LNCAP (cell line): ENCODE measurements around the gene KCNQ5.

Experiments used
- TF ChIP-seq, protein P1 (sequence below): fragments of 450-650 bp; IDR thresholded peaks from 2 replicates; pipeline ENCODE4 v1.5.1; 2017; ENCODE audit warnings: mild to moderate bottlenecking

KCNQ5 gene

DNA sequence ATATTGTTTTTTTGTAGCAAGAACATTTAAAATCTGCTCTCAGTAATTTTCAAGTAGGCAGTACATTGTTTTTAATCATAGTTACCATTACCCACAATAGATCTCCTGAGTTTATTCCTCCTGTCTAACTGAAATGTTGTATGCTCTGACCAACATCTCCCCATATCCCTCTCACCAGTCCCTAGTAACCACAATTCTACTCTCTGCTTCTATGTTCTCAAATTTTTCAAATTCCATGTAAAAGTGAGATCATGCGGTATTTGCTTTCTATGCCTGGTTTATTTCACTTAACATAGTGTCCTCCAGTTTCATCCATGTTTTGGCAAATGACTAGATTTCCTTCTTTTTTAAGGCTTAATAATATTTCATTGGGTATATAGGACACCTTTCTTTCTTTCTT lies 300.5 kb downstream of the KCNQ5 start:
- TF ChIP-seq, protein P1, sequence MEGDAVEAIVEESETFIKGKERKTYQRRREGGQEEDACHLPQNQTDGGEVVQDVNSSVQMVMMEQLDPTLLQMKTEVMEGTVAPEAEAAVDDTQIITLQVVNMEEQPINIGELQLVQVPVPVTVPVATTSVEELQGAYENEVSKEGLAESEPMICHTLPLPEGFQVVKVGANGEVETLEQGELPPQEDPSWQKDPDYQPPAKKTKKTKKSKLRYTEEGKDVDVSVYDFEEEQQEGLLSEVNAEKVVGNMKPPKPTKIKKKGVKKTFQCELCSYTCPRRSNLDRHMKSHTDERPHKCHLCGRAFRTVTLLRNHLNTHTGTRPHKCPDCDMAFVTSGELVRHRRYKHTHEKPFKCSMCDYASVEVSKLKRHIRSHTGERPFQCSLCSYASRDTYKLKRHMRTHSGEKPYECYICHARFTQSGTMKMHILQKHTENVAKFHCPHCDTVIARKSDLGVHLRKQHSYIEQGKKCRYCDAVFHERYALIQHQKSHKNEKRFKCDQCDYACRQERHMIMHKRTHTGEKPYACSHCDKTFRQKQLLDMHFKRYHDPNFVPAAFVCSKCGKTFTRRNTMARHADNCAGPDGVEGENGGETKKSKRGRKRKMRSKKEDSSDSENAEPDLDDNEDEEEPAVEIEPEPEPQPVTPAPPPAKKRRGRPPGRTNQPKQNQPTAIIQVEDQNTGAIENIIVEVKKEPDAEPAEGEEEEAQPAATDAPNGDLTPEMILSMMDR: no peak

DNA sequence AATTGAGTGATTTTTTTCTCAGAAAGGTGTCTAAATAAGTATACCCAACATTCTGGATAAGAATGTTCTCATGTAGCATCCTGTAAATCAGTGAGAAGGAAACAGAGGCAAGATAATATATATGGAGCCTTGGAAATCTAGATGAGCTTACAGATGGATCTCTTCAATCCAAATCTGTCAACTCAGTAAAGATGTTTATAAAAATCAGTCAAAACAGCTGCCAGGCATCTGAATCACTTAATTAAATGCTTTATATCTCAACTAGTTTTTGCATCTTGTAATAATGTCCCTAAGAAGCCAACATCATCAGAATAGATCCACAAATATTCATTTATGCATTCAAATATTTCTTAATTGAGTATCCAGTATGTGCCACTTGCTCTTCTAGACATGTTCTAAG lies 303.3 kb downstream of the KCNQ5 start:
- TF ChIP-seq, protein P1: no peak

DNA sequence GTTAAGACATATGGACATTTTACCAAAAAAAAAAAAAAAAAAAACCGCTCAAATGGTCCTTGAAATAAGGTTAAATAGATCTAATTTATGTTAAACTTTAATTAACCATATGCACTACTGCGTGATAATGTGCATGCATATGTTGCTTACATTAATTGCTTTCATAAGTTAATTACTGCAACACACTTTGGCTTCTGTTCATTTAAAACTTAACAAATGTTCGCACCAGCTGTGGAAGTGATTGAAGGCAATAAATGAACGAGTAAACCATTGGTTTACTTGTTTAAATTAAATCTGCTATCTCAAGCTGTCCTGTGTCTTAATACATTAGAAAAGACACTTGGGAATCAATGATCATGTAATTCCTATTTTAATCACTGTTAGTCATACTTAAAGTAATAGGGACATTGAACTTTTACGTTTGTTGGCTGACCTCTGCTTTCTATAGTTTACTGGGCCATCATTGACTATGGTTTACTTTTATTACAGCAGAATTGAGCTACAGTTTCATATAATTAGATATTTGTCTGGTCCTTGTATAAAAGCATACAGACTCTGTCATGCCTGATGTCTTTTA lies 308.8 kb downstream of the KCNQ5 start:
- TF ChIP-seq, protein P1: no peak

DNA sequence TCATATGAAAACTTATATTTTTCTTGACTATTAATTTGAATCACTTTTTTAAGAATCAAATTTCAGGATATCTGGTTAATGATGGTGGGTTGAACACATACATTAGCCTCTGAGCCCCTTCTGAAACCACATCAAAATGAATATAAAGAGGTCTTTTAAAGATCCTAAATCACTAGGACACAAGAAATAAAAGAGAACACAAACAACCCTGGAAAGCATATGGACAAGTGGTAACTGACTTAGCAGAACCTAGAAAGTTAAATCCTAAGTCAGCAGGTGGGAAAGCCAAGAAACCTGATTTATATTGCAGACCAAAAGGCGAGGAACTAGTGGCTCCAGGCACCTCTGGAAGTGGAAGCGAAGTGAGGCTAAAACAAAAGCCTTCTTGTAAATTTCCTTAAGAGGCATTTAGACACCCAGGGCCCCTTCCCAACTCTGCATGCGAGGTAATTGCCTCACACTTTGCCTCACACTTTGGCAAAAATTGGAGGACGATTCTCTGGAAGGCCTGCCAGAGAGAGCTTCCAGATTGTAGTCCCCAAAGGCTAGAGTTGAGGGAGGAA lies 309.5 kb downstream of the KCNQ5 start:
- TF ChIP-seq, protein P1: no peak

DNA sequence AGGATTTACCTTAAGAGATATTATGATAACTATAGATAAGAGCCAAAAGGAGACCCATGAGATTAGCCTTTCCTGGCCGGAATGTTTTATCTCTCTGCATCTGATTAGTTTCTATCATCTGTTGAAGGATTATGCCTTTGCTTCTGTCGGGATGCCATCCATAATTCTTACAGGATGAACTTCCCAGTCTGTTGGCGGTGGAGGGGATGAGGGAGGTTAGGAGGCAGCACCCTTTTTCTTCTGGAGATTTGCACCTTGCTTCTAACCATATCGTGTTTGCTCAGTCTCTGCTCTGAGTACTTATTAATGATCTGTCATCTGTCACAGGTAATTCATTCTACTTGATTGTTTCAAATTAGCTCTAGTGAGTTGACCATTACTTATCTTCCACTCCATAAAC lies 311.4 kb downstream of the KCNQ5 start:
- TF ChIP-seq, protein P1: no peak

DNA sequence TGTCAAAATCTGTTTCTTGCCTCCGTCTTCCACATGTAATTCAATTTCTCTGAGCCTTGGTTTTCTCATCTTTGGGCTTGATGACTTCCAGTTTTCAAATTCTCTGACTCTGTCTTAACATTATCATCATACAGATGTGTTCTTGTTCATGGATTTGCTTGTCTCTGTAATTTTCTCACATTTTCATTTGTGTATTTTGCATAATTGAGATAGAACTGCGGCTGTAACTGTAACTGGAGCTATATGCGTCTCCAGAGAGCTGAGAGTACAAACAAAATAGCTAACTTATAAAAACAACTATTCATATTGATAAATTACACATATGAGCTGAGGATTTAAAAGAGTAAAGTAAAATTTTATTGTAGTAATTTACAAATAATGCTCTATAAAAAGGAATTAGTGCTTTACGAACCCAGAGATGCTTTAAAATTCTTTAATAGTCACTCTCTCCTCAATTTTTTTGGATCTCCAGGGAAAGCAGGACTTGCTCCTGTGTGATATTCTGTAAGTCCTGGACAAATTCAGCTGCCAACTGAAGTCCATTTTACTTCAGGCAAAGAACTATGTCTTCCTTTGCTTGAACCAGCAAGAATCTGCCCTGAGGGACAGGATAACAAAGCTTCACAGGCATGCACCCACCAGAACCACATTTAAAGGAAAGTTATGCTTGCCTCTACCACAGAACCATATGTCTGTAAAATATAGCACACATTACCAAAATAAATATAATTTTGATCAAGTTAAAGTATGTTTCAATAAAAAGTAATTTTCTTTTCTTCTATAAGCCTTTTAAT lies 315.1 kb downstream of the KCNQ5 start:
- TF ChIP-seq, protein P1: no peak

DNA sequence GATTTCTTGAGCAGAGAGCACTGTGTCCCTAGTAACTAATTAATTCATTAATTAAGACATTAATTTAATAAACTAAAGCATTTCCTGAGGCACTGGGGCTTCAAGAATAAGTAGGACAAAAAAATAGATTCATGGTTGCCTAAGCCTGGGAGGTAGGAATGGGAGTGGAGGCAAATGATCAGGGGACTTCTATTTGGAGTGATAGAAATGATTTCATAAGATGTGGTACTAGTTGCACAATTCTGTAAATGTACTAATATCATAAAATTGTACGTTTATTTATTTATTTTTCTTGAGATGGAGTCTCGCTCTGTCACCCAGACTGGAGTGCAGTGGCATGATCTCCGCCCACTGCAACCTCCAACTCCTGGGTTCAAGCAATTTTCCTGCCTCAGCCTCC lies 316.2 kb downstream of the KCNQ5 start:
- TF ChIP-seq, protein P1: no peak
